Measurements from ENCODE around the gene PKNOX1.
"Not testable (repeated sequence)": the region's sequence is repeated elsewhere in the genome, so short reads cannot be mapped to it uniquely, and the experiment has no call there.

Gene PKNOX1

DNA sequence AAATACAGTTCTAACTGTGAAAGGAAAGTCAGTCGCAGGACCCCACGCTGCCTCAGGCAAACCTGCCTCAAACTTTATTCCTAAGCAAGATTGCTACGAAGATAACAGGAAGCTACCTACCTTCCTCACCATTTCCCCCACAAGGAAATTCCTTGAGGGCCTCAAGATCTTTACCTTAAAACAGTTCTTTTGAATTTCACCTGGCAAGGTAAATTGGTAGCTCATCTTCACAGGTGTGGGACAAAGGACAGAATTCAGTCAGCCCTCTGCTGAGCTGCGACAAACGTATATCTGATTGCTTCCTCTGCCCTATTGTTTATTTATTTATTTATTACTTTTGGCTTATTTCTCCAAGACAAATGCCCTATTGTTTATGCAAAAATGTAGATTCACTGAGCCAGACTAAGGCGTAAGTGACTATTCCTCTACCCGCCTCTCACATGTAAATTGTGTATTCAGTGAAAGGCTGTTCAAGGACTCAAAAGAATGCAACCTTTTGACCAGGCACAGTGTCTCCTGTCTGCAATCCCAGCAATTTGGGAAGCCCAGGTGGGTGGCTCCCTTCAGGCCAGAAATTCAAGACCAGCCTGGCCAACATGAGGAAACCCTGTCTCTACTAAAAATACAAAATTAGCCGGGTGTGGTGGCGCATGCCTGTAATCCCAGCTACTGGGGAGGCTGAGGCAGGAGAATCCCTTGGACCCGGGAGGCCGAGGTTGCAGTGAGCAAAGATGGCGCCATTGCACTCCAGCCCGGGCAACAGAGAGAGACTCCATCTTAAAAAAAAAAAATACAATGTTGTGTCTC is 17.3 kb upstream of the PKNOX1 start:
- no peak for DNase-seq

DNA sequence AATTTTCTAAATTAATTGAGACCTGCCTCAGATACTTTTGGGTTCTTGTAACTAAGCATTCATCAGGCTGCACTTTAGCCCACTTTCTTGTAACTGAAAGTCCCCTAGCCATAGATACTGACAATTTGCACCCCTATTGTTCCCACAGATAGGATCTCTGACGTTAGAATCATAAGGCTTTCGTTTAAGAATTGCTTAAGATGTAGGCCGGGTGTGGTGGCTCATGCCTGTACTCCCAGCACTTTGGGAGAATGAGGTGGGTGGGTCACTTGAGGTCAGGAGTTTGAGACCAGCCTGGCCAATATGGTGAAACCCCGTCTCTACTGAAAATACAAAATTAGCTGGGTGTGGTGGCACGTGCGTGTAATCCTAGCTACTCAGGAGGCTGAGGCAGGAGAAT is 16.2 kb upstream of the PKNOX1 start:
- DNase-seq, result not testable (repeated sequence)

DNA sequence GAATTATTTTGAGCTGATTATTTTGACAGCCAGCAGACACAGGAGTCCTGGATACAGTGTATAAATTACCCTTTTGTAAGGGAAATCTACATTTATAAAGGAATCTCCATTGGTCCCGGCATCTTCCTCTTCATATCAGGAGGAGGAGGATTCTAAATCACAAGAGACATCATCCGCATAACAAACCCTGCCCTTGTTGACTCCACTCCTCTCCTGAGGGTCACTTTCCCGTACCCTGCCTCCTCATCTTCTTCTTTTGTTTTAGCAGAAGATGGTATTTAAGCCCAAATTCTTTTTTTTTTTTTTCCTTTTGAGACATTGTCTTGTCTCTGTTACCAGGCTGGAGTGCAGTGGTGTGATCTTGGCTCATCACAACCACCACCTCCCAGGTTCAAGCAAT is 14.6 kb upstream of the PKNOX1 start:
- no peak for DNase-seq

DNA sequence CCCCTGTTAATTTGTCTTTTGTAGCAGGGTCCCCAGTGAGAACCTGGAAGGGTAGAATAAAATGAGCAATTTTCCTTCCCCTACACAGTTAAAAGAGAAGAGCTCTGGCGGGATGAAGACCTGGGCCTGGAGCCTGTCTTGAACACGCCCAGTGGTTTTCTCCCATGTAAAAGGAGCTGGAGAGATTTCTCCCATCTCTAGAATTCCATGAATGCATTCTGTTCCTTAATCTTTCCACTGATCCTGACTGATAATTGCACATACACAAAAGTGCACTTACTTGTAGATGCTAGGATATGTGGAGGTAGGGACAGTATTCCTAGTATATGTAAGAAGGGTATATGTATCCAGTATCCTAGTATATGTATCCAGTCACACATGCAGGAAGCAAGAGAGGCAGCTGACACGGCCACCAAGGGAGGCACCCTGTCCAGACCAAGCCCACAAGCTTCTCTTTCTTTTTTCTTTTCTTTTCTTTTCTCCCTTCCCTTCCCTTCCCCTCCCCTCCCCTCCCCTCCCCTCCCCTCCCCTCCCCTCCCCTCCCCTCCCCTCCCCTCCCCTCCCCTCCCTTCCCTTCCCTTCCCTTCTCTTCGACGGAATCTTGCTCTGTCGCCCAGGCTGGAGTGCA is 11.9 kb upstream of the PKNOX1 start:
- DNase-seq, result no peak

DNA sequence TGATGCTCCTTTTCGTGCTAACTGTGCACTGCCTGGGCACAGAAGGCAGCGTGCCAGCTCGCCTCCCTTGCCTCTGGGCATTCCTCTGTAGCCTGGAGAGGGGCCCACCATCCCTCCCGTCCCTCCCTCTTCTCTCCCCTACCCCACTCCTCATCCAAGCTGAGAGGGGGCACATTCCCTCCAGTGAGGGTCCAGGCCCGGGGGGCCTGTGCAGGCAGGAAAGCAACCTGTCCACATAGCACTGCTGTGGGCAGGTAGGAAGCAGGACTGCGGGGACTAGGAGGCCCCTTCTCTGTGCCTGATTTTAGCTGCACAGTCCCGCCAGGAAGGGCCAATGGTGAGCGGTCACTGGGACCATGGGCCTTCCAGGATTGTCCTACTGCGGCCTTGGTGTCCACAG is 10.3 kb upstream of the PKNOX1 start:
- no peak for DNase-seq

DNA sequence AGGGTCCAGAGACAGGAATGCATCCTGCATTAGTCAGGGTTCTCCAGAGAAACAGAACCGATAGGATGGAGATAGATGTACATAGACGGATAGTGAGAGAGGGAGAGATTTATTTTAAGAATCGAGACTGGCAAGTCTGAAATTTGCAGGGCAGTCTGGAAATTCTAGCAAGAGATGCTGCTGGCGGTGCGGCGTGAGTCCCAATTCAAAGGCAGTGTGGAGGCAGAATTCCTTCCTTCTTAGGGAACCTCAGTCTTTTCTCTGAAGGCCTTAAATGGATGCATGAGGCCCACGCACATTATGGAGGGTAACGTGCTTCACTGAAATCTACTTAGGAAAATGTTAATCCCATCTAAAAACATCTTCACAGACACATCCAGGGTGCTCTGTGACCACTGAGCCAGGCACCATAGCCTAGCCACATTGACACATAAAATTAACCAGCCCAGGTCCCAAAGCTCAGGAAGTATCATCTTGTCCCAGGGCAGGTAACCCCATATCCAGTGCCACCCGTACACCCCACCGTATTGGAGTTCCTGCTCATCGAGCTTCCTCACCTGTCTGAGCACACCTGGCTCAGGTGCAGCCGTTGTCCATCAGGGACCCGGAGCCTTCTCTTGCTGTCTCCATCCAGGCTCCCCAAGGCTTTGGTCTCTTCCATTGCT is 9.7 kb upstream of the PKNOX1 start:
- DNase-seq, result no peak

DNA sequence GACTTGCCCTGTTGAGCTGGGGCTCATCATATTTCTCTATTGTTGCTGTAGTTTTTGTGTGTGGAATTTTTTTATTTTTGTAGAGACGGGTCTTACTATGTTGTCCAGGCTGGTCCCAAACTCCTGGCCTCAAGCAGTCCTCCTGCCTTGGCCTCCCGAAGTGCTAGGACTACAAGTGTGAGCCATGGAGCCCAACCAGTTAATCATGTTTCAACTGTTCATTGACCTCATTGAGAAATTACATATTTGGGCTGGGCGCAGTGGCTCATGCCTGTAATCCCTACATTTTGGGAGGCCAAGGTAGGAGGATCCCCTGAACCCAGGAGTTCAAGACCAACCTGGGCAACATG is 9.2 kb upstream of the PKNOX1 start:
- DNase-seq, result no peak

DNA sequence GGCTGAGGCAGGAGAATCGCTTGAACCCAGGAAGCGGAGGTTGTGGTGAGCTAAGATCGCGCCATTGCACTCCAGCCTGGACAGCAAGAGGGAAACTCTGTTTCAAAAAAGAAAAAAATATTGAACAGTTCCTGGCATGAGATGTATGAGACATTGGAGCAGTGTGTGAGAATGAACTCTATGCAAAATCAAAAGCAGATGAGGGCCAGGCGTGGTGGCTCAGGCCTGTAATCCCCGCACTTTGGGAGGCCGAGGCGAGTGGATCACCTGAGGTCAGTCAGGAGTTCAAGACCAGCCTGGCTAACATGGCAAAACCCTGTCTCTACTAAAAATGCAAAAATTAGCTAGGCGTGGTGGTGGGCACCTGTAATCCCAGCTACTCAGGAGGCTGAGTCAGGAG is 6.7 kb upstream of the PKNOX1 start:
- not testable (repeated sequence) for DNase-seq

DNA sequence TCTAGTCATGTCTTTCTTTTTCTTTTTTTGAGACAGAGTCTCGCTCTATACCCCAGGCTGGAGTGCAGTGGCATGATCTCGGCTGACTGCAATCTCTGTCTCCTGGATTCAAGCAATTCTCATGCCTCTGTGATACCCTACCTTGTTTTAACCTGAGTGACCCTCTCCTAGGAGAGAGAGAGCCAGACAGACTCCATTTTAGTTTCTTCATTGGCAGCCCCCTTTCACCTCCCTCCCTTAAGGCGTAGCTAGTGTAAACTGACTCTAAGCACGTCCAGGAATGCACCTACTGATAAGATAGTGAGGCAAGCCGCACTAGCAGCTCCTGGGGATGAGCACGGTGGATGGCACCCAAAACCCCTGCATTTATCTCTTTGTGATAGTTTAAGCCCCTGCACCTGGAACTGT is 5.2 kb upstream of the PKNOX1 start:
- no peak for DNase-seq

DNA sequence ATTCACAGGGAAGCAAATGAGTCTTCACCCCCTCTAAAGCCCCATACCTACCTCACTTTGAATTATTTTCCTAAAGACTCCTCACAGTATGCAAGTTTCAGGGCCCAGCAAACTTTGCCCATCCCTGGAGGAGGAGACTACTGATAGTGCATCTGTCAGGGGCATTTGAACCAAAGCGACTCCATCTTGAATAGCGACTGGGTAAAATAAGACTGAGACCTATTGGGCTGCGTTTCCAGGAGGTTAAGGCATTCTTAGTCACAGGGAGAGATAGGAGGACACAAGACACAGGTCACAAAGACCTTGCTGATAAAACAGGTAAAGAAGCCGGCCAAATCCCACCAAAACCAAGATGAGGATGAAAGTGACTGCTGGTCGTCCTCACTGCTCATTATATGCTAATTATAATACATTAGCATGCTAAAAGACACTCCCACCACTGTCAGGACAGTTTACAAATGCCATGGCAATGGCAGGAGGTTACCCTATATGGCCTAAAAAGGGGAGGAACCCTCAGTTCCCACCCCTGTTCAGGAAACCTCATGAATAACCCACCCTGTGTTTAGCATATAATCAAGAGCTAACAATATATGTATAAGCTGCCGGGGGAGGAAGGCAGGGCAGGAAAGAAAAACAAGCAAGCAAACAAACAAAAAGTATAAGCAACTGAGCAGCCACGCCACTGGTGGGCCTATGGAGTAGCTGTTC is 3.3 kb upstream of the PKNOX1 start:
- no peak for DNase-seq

DNA sequence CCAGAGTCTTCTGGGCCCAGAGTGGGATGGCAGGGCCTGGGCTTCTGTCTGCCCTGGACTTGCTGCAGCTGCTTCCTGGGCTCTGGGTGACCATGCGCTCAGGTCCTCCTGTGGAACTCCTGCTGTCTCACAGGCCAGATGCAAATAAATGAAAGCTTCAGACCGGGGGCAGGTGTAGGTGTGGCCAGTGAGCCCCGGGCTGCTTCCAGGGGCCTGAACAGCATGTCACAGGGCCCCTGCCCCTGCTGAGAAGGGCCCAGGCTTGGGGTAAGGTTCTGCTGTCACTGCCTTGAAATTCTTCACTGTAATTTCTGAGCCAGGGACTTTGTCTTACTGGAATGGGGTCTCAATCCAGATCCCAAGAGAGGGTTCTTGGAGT is 2.5 kb upstream of the PKNOX1 start:
- DNase-seq, result no peak

DNA sequence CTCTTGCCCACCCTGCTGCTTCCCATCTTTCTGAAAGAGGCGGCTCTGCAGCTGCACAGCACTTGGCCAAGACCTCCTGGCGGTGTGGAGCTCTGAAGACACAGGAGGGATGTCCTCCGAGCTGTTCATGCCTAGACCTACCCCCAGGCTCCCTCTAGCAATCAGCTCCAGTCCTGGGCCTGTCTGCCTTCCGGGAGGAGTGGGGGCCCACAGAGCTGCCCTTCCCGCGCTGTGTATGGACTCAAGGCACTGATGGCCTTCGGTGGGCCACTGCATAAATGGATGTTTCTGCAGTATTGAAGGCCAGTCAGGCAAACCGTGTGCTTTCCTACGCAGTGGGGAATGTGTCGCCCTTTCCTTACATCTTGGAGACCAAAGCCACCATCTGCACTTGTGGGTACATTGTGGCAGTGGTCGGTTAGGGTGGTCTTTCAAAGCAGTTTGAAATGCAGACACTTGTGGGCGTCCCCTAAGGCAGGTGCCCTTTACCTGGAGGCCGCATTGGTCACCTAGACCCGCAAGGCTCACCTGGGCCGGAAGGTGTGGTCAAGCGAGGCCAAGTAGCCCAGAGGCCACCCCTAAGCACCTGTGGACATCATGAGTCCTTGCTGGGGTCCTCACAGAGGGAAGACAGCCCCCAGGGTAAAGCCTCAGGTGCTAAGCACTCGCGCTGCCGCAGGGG is 912 bp upstream of the PKNOX1 start:
- DNase-seq, result no peak

DNA sequence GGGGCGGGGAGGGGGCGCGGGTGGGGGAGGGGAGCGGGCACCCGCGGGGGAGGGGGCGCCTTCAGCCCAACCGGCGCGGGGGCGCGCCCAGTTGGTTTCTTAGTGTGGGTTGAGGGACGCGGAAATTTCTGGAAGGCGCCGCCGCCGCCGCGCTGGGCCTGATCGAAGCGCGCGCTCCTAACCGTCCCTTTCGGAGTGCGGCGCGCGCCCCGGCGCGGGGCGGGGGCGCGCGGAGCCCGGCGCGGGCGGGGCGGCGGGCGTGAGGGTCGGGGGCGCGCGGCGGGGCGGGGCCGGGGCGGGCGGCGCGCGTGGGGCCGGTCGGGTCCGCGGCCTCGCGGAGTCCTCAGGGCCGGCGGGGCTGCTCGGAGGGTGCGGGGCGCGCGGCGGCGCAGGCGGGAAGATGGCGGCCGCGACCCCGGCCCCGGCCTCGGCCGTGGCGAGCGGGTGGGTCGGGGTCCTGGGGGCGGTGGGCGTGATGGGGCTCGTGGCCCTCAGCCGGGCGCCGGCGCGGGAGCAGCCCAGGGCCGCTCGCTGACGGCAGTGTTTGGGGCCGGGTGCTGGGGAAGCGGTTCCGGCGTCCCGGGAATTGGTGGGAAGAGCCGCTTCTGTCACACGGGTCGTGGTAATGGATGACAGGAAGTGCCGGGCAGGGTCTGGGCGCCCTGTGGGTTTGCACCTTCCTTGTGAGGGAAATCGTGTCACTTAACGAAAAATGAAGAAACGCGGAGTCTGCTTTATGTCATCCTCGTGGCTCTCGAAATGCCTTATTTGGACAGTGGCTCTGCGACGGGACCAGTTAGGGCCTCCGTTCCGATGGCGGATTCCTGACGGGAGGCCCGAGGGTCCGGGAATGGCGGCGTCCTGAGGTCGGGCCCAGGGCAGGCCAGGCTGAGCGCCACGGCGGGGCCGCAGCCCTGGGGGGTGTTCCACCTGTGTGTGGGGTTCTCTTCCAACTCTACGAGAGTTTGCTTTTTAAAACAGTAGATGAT is 764 bp downstream of the PKNOX1 start:
- DNase-seq, result peak; percentile 71

DNA sequence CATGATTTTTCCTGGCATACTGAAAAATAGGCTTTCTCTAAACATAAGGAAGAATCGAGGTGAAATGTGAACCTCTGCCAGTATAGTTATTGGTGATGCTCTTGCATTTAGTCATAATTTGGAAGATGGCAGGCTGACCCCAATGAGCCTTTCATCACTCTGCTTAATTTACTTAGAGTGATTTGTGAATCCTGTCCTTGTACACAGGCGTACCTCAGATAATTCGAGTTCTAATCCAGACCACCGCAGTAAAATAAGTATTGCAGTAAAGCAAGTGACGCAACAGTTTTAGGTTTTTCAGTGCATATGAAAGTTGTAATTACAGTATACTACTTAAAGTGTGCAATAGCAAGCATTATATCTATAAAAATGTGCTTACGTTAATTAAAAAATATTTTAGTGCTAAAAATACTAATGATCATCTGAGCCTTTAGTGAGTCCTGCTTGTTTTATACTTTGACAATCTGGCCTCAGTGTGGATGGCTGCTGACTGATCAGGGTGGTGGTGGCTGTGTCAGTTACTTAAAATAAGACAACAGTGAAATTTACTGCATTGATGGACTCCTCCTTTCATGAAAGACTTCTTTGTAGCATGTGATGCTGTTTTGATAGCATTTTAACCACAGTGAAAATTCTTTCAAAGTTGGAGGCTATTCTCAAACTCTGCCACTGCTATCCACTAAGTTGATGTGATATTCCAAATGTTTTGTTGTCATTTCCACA is 1.7 kb downstream of the PKNOX1 start:
- DNase-seq, result no peak

DNA sequence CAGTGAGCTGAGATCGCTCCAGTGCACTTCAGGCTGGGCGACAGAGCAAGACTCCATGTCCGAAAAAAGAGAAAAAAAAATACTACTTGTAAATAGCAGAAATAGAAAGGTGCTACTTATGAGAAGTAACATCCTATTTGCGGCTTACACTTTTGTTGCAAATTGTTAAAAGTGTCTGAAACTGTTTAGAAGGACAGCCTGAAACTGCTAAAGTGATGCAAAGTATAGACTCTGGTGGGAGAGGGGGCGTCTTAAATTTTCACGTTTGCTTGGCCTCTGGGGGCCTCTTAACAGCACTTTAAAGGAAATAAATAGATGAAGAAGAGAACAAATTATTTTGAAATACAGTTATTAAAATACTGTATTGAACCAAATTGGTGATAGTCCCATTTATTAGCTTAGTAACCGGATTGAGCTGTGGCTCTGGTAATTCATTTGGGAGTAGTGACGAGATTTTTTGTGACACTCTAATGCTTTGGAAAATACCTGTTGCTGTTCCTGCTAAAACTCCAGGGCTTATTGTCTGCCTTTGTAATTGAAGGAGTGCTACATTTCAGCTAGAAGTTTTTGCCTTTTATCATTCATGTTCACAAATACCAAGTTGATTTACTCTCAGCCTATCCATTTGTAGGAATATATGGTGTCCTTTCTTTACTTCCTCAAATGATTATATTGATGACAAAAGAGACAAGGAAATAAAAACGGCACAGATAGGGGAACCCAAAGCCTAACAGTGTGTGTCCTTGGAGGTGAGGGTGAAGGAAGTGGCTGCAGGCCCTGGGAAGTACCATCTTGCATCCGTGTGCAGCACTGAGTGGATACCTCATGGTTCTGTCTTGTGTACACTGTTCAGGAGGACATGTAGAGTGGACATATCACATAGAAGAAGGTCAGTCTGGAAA is 6.2 kb downstream of the PKNOX1 start:
- no peak for DNase-seq

DNA sequence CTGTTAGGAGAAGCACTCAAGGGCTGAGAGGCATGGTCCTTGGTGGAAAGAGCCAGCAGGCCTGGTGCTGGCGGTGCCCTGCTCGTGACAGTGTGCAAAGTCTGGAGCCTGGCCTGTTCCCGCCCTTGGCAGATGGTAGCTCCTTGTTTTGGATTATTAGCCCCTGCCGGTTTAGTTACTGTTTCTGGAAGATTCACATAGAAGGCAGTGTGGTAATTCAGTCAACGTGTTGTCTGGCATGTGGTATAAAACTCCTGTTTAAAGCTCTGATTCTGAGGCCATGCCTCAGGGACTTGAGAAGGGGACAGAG is 6.8 kb downstream of the PKNOX1 start:
- no peak for DNase-seq

DNA sequence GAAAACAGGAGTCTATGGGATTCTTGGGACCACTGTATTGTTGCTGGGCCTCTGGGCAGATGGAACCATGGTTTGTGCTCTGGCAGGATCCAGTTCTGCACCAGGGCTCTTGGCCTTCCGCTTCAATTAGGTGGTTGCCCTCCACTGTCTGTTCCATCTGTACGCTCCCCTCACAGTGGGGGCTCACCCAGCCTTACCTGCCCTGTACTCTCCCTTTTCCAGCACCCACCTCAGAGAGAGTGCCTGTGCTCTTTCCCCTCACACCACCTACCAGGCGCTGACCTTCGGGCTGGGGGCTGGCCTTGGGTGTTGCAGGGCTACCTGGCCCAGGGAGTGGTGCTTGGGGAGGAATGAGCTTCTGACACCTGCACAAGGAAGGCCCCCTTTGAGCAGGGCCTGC is 7.5 kb downstream of the PKNOX1 start:
- DNase-seq, result no peak

DNA sequence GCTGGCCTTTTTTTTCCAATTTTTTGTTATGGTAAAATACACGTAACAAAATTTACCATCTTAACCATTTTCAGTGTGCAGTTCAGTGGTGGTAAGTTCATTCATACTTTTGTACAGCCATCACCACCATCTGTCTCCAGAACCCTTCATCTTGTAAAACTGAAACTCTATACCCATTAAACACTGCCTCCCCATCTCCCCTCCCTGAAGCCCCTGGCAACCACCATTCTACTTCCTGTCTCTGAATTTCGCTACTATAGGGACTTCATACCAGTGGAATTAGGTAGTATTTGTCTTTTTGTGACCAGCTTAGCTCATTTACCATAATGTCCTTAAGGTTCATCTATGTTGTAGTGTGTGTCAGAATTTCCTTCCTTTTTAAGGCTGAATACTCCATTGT is 8.7 kb downstream of the PKNOX1 start:
- no peak for DNase-seq

DNA sequence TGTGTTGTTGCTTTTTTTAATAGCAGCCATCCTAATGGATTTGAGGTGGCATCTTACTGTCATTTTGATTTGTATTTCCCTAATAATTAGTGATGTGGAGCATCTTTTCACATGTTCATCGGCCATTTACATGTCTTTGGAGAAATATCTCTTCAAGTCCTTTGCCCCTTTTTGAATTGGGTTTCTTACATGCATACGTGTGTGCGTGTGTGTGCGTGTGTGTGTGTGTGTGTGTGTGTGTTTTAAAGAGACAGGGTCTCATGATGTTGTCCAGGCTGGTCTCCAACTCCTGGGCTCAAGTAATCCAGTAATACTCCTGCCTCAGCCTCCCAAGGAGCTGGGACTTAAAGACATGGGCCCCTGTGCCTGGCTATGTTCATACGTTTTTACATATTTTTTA is 9.5 kb downstream of the PKNOX1 start:
- no peak for DNase-seq

DNA sequence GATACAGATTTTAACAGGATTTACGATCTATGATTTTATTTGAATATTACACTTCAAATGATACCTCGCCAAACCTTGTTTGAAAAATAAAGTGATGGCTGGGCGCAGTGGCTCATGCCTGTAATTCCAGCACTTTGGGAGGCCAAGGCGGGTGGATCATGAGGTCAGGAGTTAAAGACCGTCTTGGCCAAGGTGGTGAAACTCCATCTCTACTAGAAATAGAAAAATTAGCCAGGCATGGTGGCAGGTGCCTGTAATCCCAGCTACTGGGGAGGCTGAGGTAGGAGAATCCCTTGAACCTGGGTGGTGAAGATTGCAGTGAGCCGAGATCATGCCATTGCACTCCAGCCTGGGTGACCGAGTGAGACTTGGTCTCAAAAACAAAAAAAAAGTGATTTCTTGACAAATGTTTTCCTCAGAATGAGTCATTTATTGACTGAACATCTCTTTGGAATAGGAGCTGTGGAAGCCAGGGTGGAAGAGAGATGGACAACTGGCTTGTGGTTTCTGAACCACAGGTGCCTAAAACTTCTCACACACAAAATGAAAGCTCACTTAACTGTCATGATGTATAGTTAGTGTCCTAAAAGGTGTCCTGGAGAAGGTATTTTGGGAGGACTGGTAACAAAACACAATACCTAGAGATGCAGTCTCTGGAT is 11.9 kb downstream of the PKNOX1 start:
- DNase-seq, result no peak

Data from right hindlimb (tissue), 1 donor.